BE2C (cell line): ENCODE results near the gene MAP2.

Source experiments
- DNase-seq: peaks from one replicate; pipeline ENCODE4 v3.0.0-alpha.2; 2020
- H3K27me3 ChIP-seq: fragments of 250-450 bp; sonication (Bioruptor Pico); 2 replicates; pipeline ENCODE4 v1.5.1; 2020; ENCODE audit warnings: mild to moderate bottlenecking
- H3K36me3 ChIP-seq: fragments of 250-450 bp; sonication (Bioruptor Pico); 2 replicates; pipeline ENCODE4 v1.5.1; 2020; ENCODE audit warnings: mild to moderate bottlenecking
- H3K4me1 ChIP-seq: fragments of 250-450 bp; sonication (Bioruptor Pico); 2 replicates; pipeline ENCODE4 v1.5.1; 2020
- H3K4me3 ChIP-seq: 2 replicates; pipeline ENCODE4 v1.5.1; 2011; ENCODE audit warnings: low read depth, low read length
- H3K9me3 ChIP-seq: fragments of 250-450 bp; sonication (Bioruptor Pico); 2 replicates; pipeline ENCODE4 v1.5.1; 2020
- CTCF ChIP-seq: IDR thresholded peaks from 2 replicates; pipeline ENCODE4 v1.5.1; 2012; ENCODE audit warnings: mild to moderate bottlenecking, low read depth, low read length

Gene MAP2

GRCh38 chr2:209511637-209512036, 87.8 kb downstream of the MAP2 start:
- DNase-seq, result no peak
- TF ChIP-seq CTCF, result no peak
- H3K4me3 ChIP-seq, result no peak overlapping the region
- no peaks in the 10 kb centered on the region for H3K9me3 ChIP-seq
- no peaks in the 10 kb centered on the region for H3K36me3 ChIP-seq
- no peaks in the 10 kb centered on the region for H3K27me3 ChIP-seq
- H3K4me1 ChIP-seq, result no peaks in the 10 kb centered on the region; the same call in 1 of the 2 replicates

DNA sequence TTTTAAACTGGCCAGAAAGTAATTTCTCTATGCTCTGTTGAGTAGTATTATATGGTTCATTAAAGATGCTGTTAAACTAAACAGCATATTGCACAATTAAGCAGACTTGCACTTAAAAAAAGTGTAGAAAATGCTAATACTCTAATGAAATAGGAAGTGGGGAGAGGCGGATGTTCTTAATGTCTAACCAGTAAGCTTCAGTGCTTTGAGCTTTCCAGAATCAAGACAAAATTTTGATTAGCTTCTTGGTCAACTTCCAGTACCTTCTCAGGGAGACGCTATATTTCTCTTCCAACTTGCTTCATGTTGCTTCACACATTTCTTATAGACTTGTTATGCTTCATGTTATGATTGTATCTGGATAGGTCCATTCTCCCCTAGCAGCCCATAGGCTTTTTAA, 89.1 kb downstream of the MAP2 start:
- Histone ChIP-seq H3K9me3 (no peaks in the 10 kb centered on the region), H3K36me3 (no peaks in the 10 kb centered on the region), H3K27me3 (no peaks in the 10 kb centered on the region), H3K4me3 (no peak overlapping the region), H3K4me1 (no peaks in the 10 kb centered on the region; the same call in 1 of the 2 replicates)
- no peak for TF ChIP-seq CTCF
- DNase-seq, result no peak

DNA sequence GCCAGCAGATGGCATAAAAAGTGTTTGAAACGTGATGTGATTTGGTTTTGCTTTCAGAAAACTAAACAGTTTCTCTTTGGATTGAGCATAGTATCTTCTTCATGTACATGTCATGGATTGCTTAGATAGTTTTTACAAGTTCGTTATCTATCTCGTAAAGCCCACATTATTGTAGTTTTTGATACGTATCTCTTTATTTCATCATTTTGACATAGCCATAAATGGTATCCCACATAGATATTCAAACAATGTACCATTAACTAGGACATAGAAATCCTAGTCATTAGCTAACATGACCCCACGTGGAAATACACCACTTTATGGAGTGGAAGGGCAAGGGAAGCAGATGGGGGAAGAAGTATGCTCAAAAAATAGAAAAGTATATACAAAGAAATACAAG, 93.6 kb downstream of the MAP2 start:
- TF ChIP-seq CTCF, result no peak
- H3K4me1 ChIP-seq, result no peaks in the 10 kb centered on the region
- H3K36me3 ChIP-seq, result no peaks in the 10 kb centered on the region
- H3K9me3 ChIP-seq, result no peaks in the 10 kb centered on the region
- H3K4me3 ChIP-seq, result no peak overlapping the region
- DNase-seq, result no peak
- H3K27me3 ChIP-seq, result no peaks in the 10 kb centered on the region

DNA sequence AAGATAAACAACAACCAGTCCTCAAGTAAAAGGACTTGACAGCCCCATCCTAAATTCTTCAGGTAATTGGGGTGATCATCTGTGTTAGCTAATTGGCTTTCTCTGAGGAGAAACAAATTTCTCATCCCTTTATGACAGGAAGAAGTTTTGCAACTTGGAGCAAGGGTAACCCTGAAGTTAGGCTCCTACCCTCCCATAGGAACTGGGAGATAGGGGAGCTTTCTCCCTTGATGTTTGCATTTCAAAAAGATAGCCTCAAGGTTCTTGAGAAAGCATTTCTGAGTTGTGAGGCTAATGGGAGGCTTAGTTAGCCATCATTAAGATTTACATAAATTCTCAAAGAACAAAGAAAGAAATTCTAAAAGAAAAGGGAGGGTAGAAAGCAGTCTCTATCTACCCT, 95.4 kb downstream of the MAP2 start:
- Histone ChIP-seq H3K4me3 (no peak overlapping the region), H3K9me3 (no peaks in the 10 kb centered on the region), H3K4me1 (peaks cover 5% of the 10 kb centered on the region; the same call in 1 of the 2 replicates), H3K36me3 (no peaks in the 10 kb centered on the region), H3K27me3 (no peaks in the 10 kb centered on the region)
- TF ChIP-seq CTCF, result no peak
- DNase-seq, result no peak

- Histone ChIP-seq H3K9me3 (no peaks in the 10 kb centered on the region), H3K27me3 (no peaks in the 10 kb centered on the region), H3K4me3 (no peak overlapping the region), H3K4me1 (peaks cover 9% of the 10 kb centered on the region; the same call in 1 of the 2 replicates), H3K36me3 (no peaks in the 10 kb centered on the region)
- DNase-seq, result no peak
- no peak for TF ChIP-seq CTCF
These were observed 96.1 kb downstream of the MAP2 start for GRCh38 chr2:209519906-209520305.

GRCh38 chr2:209523041-209523740, 99.3 kb downstream of the MAP2 start:
- Histone ChIP-seq H3K4me3 (no peak overlapping the region), H3K9me3 (no peaks in the 10 kb centered on the region), H3K36me3 (no peaks in the 10 kb centered on the region), H3K27me3 (no peaks in the 10 kb centered on the region), H3K4me1 (peaks cover 9% of the 10 kb centered on the region; the same call in 1 of the 2 replicates)
- TF ChIP-seq CTCF, result no peak
- DNase-seq, result no peak
